HG03469 (cell line): ENCODE results near the gene RABGAP1L.
"Not testable (repeated sequence)": the region's sequence is repeated elsewhere in the genome, so short reads cannot be mapped to it uniquely, and the experiment has no call there.

Experiments
- ATAC-seq: cut with Tn5 transposase; IDR thresholded peaks from one replicate; pipeline ENCODE4 v1.9.1; 2021; ENCODE audit warnings: mild to moderate bottlenecking, moderate library complexity, moderate number of reproducible peaks; ENCODE audit not compliant: unreplicated experiment

Gene RABGAP1L

GRCh38 chr1:174794861-174795260, 635.5 kb downstream of the RABGAP1L start:
- ATAC-seq, result no peak

- no peak for ATAC-seq
Observed at GRCh38 chr1:174795806-174796205, 636.5 kb downstream of the RABGAP1L start.

DNA sequence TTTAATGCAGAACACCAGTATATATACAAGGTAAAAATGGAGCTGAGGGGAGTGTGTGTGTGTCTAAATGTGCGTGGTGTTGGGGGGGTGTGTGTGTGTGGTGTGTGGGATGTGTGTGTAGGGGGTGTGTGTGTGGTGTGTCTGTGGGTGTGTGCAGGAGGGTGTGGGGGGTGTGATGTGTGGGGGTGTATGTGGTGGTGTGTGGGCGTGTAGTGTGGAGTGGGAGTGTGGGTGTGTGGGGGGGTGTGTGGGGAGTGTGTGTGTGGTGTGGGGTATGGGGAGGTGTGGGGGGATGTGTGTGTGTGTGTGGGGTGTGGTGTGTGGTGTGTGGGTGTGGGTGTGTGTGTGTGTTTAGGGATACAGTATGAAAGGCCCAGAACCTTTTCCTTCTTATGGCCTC, 638.1 kb downstream of the RABGAP1L start:
- no peak for ATAC-seq

- no peak for ATAC-seq
Observed at GRCh38 chr1:174799136-174799479, 639.8 kb downstream of the RABGAP1L start.

DNA sequence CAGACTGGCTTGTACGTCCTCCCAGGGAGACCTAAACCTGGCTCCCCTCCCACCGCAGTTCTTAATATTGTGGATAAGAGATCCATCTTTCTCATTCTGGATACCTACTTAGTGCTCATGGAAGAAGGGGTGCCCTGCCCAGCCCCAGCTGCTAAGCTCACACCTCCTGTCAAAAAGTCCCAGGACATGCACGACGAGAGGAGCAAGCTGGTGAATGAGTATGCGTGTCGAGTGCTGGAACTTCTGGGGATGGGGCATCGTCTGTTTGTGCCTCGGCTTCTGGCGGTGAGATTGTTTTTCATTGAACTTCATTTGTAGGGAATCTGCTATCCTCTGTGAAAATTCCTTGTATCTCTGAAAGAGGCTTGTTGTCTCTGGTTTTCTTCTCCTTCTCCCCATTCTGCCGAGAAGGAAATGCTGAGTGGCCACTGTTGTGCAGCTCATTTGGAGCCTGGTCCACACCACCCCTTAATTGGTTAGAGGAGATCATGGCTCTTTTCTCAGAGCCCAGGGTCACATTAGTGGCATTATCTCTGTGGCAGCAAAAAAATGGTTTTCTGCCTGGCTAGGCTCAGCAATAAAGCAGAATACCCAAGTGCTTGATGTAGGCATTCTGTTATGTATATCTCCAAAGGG, 641.0 kb downstream of the RABGAP1L start:
- no peak for ATAC-seq

GRCh38 chr1:174800876-174801275, 641.6 kb downstream of the RABGAP1L start:
- ATAC-seq, result no peak

GRCh38 chr1:174809755-174810280, 650.5 kb downstream of the RABGAP1L start:
- ATAC-seq, result no peak

- ATAC-seq, result no peak
Observed at GRCh38 chr1:174812016-174812415, 652.7 kb downstream of the RABGAP1L start.

GRCh38 chr1:174812656-174813055, 653.3 kb downstream of the RABGAP1L start:
- no peak for ATAC-seq

DNA sequence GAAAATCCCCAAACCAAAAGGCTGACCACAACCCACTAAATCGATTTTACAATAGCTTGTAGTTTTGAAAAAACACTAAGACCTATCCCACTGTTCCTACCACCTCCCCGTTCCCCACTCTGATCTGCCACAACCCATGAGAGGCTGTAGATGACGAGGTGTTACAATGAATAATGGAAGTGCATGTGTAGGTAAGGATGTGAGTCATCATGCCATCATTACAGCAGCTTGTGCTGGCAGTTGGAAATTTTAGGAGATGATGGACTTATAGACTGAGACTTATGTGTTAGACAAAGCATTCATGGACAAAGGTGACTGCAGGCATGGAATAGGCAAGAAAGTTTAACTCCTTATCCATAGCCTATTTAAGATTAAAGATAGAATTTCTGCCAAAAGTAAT, 655.7 kb downstream of the RABGAP1L start:
- ATAC-seq, result no peak

DNA sequence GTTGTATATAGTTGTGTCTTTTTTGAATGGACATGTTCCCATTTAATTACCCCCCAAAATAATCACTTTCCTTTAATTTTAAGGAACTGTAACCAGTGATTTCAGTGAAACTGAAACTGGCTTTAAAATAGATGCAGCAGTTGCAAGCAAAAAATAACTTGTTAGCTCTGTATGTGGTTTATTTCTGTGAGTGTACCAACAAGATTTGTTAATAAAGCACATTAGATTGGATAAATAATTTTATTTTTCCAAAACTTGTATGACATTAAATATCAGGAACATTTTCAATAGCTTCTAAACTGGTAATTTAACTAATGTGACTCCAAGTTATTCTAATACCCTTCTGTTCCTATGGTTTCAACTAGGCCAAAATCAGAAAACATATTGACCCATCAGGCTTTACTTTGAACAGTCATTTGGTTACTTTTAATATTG, 656.2 kb downstream of the RABGAP1L start:
- ATAC-seq, result no peak

DNA sequence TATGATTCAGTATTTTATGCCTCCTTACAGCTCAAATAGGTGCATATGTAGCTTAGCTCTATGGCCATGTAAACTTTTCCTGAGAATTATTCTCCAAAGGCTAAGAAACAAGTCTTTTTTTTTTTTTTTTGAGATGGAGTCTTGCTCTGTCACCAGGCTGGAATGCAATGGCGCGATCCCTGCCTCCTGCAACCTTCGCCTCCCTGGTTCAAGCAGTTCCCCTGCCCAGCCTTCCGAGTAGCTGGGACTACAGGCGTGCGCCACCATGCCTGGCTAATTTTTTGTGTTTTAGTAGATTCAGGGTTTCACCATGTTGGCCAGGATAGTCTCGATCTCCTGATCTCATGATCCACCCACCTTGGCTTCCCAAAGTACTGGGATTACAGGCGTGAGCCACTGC, 657.3 kb downstream of the RABGAP1L start:
- not testable (repeated sequence) for ATAC-seq

- no peak for ATAC-seq
Observed at GRCh38 chr1:174818014-174818616, 658.8 kb downstream of the RABGAP1L start.

GRCh38 chr1:174818951-174819350, 659.6 kb downstream of the RABGAP1L start:
- ATAC-seq, result no peak

DNA sequence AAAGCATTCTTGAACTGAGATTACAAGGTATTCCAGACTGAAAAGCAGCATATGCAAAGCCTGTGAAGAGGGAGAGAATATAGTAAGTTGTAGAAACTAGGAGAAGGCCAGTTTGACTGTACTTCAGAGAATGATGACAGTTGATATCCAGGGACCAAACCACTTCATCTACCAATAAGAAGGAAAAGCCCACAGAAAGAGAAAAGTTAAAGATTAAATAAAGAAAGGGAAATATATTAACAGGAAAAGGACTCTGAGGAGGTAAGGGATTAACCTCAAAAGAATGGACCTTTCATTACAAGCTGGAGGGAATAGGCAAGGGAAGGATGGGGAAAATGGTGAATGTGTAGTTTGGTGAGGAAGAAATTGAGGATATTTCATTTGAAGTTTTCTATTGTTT, 660.3 kb downstream of the RABGAP1L start:
- ATAC-seq, result no peak

GRCh38 chr1:174825127-174825526, 665.8 kb downstream of the RABGAP1L start:
- no peak for ATAC-seq

- ATAC-seq, result no peak
Observed at GRCh38 chr1:174825806-174826205, 666.5 kb downstream of the RABGAP1L start.

DNA sequence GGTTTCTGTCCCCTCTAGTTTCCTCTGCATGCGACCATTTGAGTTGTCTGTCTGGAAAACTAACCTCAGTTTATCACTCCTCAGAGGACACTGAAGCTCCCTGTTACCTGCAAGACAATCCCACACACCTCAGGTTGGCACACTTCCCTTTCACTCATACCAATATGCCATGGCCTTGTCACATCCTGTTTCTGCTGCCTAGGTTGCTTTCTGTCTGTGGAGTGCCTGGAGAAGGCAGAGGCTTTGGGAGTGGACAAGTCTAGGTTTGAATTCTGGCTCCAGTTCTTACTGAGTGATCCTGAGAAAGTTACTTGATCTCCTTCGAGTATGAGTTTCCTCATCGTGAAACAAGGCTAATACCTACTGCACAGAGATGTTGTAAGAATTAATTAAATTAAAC, 668.9 kb downstream of the RABGAP1L start:
- ATAC-seq, result no peak

GRCh38 chr1:174829990-174830389, 670.7 kb downstream of the RABGAP1L start:
- ATAC-seq, result no peak

- no peak for ATAC-seq
Observed at GRCh38 chr1:174836543-174836942, 677.2 kb downstream of the RABGAP1L start.

- no peak for ATAC-seq
Observed at GRCh38 chr1:174837386-174837785, 678.1 kb downstream of the RABGAP1L start.

DNA sequence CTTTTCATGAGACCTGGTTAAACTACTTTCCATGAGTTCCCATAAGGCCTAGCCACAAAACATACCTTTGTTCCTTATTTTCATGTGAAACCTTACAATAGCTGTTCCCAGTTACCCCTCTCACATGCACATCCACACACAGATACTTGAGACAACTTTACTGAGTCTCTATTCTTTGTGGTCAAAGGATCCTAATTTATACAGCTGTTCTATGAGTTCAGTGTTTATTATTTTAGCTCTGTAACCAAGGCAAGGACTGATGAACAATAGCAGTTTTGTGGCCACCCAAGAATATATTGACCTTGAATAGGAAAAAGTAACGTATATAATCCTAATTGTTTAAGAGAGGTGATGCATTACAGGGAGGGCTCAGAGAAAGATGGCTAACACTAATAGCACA, 679.9 kb downstream of the RABGAP1L start:
- ATAC-seq, result no peak

DNA sequence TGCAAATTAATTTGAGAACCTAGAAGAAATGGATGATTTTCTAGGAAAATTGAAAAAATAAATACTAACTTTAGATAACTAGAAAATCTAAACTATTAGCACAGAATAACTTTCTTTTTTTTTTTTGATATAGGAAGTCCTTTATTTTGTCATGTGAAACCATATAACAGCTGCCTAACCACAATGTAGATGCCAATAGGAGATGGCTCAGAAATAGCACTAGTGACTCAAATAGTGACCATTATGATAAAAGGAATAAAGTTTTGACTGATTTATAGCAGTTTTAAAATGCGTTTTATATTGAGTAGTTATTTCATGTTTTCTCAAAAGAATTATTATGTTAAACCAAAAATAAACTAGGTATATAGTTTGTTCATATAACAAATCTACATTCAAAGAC, 682.4 kb downstream of the RABGAP1L start:
- ATAC-seq, result no peak
